Measurements from ENCODE around the gene MAPK8. TPM values are rescaled to one million over a fixed set of nuclear protein-coding genes. Genes with fewer than 3 reads are reported as not detected.

The MAPK8 gene
- total RNA-seq, 2 experiments from 2014 or later, result 44.2 to 45.4 TPM

DNA sequence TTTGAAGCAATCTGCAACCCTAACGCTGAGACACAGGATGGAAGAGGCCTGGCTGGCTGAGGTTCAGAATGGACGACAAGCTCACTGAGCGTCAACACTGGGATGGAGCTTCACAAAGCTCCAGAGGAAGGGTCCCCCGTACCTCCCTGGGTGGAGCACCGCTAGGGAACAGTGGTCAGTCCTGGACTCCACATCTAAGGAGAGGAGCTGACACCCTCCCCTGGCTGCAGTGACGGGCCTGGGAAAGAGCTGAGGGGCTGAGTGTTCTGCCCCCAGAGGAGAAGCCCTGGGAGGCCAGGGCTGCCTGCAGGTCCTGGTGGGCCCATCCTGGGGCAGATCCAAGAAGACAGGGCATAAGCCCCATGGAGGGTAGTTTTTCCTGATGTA is 152.2 kb downstream of the MAPK8 start:
- Mint-ChIP-seq H3K9me3 (no peaks in the 10 kb centered on the region), H3K4me3 (no peak overlapping the region), H3K27ac (no peak overlapping the region), H3K4me1 (ENCODE audit: low read depth) (no peaks in the 10 kb centered on the region), H3K36me3 (no peaks in the 10 kb centered on the region), H3K27me3 (no peaks in the 10 kb centered on the region)
- intact Hi-C loops (cut with micrococcal nuclease), result no loop called here
- ChIA-PET POLR2A (no interaction called here), CTCF (no interaction called here)
- DNase-seq, result no peak

DNA sequence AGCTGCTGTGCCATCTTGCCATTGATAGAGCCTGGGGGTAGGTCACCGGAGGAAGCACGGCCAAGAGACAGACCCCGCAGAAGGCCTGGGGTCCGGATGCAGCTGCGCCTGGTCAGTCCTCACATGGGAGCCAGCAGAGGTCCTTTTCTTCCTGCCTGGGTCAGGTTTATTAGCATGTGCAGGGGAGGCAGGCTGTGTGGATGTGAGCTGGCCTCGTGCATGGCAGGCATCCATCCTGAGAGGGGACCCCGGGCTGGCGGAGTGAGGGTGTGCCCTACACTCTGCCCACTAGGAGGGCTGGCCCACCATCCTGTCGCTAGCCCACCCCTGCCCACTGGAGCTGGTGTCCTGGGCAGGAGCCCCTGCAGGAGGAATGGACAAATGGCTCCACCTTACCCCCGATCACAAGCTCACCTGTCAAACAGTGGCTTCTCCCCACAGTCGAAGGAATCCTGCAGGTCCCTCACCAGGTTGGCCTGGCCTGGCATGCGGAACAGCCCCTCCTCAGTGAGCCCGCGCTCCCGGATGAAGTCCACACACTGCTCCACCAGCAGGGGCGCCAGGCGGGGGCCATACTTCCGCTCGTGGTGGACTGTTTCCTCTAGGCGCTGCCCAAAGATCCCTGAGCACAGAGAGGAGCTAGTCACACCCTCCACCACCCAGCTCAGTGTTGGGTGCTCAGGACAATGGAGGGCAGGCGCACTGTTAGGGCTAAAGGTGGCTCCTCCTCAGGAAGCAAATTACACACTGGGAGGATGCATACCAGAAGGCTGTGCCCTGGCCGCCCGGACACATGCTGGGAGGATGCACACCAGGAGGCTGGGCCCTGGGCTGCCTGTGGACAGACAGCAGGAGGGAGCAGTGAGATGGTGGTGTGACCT is 153.0 kb downstream of the MAPK8 start:
- no peaks in the 10 kb centered on the region for H3K27me3 Mint-ChIP-seq
- POLR2A ChIA-PET, result no interaction called here
- H3K36me3 Mint-ChIP-seq, result no peaks in the 10 kb centered on the region
- intact Hi-C loops (cut with micrococcal nuclease), result no loop called here
- CTCF ChIA-PET, result no interaction called here
- H3K4me3 Mint-ChIP-seq, result no peak overlapping the region
- no peaks in the 10 kb centered on the region for H3K9me3 Mint-ChIP-seq
- no peaks in the 10 kb centered on the region for H3K4me1 Mint-ChIP-seq (ENCODE audit: low read depth)
- DNase-seq, result peak; percentile 7
- no peak overlapping the region for H3K27ac Mint-ChIP-seq

GRCh38 chr10:48460182-48460581 is 153.7 kb downstream of the MAPK8 start:
- DNase-seq, result no peak
- ChIA-PET POLR2A (no interaction called here), CTCF (no interaction called here)
- Mint-ChIP-seq H3K9me3 (no peaks in the 10 kb centered on the region), H3K27me3 (no peaks in the 10 kb centered on the region), H3K4me3 (no peak overlapping the region), H3K36me3 (no peaks in the 10 kb centered on the region), H3K27ac (no peak overlapping the region), H3K4me1 (ENCODE audit: low read depth) (no peaks in the 10 kb centered on the region)
- intact Hi-C loops (cut with micrococcal nuclease), result no loop called here

DNA sequence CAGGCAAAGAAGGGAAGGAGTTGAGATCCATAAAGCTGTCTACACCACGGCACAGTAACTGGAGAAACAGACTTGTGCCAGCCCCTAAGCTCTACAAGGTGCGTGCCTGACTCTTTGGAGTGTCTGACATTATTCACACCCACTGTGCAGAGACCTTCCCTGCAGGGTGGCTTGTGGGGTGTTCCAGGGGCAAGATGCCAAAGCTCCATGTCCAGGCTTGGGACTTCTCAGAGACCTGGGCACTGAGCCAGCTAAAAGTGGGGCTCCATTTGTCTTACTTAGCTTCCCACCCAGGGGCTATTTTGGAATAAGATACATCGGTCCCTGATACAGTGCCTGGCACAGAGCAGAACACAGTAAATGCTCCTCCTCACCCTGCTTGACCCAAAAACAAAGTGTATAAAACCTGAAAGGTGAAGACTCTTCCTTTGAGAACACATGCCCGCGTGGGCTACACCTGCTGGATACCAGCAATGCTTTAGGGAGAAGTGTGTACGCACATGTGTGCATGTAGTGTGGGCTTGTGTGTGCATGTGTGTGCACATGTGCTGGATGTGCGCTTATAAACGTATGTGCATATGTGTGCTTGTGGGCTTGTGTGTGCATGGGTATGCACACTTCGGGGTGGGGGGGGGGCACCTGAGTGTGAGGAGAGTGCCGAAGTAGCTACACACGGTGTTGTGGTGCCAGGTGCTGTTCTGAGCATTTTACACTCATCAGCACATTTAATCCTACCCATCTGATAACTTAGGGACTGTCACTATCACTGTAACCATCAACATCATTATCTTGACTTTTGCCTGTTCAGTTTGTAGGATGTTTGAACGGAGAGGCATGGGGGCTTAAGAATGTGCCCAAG is 155.4 kb downstream of the MAPK8 start:
- ChIA-PET CTCF (no interaction called here), POLR2A (no interaction called here)
- DNase-seq, result peak; percentile 4
- H3K36me3 Mint-ChIP-seq, result no peaks in the 10 kb centered on the region
- no peaks in the 10 kb centered on the region for H3K9me3 Mint-ChIP-seq
- H3K27me3 Mint-ChIP-seq, result no peaks in the 10 kb centered on the region
- no peak overlapping the region for H3K4me3 Mint-ChIP-seq
- H3K27ac Mint-ChIP-seq, result no peak overlapping the region
- no peaks in the 10 kb centered on the region for H3K4me1 Mint-ChIP-seq (ENCODE audit: low read depth)
- intact Hi-C loops (cut with micrococcal nuclease), result no loop called here

DNA sequence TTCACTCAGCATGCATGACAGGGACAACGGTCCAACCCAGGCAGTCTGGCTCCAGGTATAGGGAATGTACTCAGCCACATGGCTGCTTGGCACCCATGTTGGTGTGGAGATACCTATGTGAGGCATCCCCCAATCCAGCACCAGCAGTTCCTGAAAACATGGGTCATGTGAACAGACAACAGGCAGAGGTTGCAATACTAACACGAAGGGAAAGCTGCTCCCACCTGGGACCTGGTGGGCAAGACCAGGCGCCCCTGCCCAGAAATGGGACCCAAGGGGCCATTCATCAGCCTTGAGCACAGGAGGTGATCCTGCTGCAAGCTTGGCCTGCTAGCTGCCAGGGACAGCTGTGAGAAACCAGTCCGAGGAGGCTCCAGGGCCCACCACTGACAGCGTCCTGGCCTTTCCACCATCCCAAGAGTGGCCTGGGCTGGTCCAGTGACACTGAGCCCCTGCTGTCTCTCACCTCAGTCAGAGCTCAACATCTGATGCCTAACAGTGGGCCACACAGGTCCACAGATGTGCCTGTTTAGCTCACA is 156.1 kb downstream of the MAPK8 start:
- peak; percentile 5 for DNase-seq
- Mint-ChIP-seq H3K36me3 (no peaks in the 10 kb centered on the region), H3K4me1 (ENCODE audit: low read depth) (no peaks in the 10 kb centered on the region), H3K9me3 (no peaks in the 10 kb centered on the region), H3K4me3 (no peak overlapping the region), H3K27me3 (no peaks in the 10 kb centered on the region), H3K27ac (no peak overlapping the region)
- intact Hi-C loops (cut with micrococcal nuclease), result no loop called here
- CTCF ChIA-PET, result no interaction called here
- POLR2A ChIA-PET, result no interaction called here

- POLR2A ChIA-PET, result no interaction called here
- intact Hi-C loops (cut with micrococcal nuclease), result no loop called here
- Mint-ChIP-seq H3K27ac (no peak overlapping the region), H3K4me3 (no peak overlapping the region), H3K4me1 (ENCODE audit: low read depth) (no peaks in the 10 kb centered on the region), H3K9me3 (no peaks in the 10 kb centered on the region), H3K27me3 (no peaks in the 10 kb centered on the region), H3K36me3 (no peaks in the 10 kb centered on the region)
- CTCF ChIA-PET, result no interaction called here
- DNase-seq, result peak; percentile 4
These were observed 157.0 kb downstream of the MAPK8 start for GRCh38 chr10:48463318-48464003.

GRCh38 chr10:48464121-48464870 is 157.8 kb downstream of the MAPK8 start:
- H3K27me3 Mint-ChIP-seq, result no peaks in the 10 kb centered on the region
- no peaks in the 10 kb centered on the region for H3K9me3 Mint-ChIP-seq
- no peak overlapping the region for H3K27ac Mint-ChIP-seq
- POLR2A ChIA-PET, result no interaction called here
- peak; percentile 4 for DNase-seq
- no peak overlapping the region for H3K4me3 Mint-ChIP-seq
- H3K4me1 Mint-ChIP-seq (ENCODE audit: low read depth), result no peaks in the 10 kb centered on the region
- CTCF ChIA-PET, result no interaction called here
- no peaks in the 10 kb centered on the region for H3K36me3 Mint-ChIP-seq
- intact Hi-C loops (cut with micrococcal nuclease), result no loop called here

GRCh38 chr10:48464871-48465736 is 158.6 kb downstream of the MAPK8 start:
- ChIA-PET CTCF (no interaction called here), POLR2A (no interaction called here)
- peak; percentile 7 for DNase-seq
- no peak overlapping the region for H3K4me3 Mint-ChIP-seq
- H3K27ac Mint-ChIP-seq, result no peak overlapping the region
- intact Hi-C loops (cut with micrococcal nuclease), result no loop called here
- H3K4me1 Mint-ChIP-seq (ENCODE audit: low read depth), result no peaks in the 10 kb centered on the region
- H3K36me3 Mint-ChIP-seq, result no peaks in the 10 kb centered on the region
- H3K9me3 Mint-ChIP-seq, result no peaks in the 10 kb centered on the region
- H3K27me3 Mint-ChIP-seq, result no peaks in the 10 kb centered on the region

- DNase-seq, result peak; percentile 5
- H3K9me3 Mint-ChIP-seq, result no peaks in the 10 kb centered on the region
- H3K4me1 Mint-ChIP-seq (ENCODE audit: low read depth), result no peaks in the 10 kb centered on the region
- no peak overlapping the region for H3K27ac Mint-ChIP-seq
- CTCF ChIA-PET, result no interaction called here
- intact Hi-C loops (cut with micrococcal nuclease), result no loop called here
- POLR2A ChIA-PET, result no interaction called here
- H3K36me3 Mint-ChIP-seq, result no peaks in the 10 kb centered on the region
- no peak overlapping the region for H3K4me3 Mint-ChIP-seq
- no peaks in the 10 kb centered on the region for H3K27me3 Mint-ChIP-seq
These were observed 159.5 kb downstream of the MAPK8 start for GRCh38 chr10:48465860-48466521.

GRCh38 chr10:48466611-48467240 is 160.2 kb downstream of the MAPK8 start:
- no peak overlapping the region for H3K27ac Mint-ChIP-seq
- intact Hi-C loops (cut with micrococcal nuclease), result no loop called here
- peak; percentile 7 for DNase-seq
- POLR2A ChIA-PET, result no interaction called here
- H3K4me3 Mint-ChIP-seq, result no peak overlapping the region
- no peaks in the 10 kb centered on the region for H3K4me1 Mint-ChIP-seq (ENCODE audit: low read depth)
- CTCF ChIA-PET, result no interaction called here
- no peaks in the 10 kb centered on the region for H3K27me3 Mint-ChIP-seq
- no peaks in the 10 kb centered on the region for H3K9me3 Mint-ChIP-seq
- H3K36me3 Mint-ChIP-seq, result no peaks in the 10 kb centered on the region
